T-helper 2 cell treated with Interferon-gamma antibody and Interleukin-4, amounts not matched to agents 5 μg/mL and 100 μg/mL, for 36 hours (primary cell): ENCODE data around the gene CCDC57.

Experiments used
- DNase-seq: peaks from one replicate; pipeline ENCODE4 v3.0.0; 2021; ENCODE audit warnings: low spot score
- H3K27ac Mint-ChIP-seq: one replicate; pipeline ENCODE4 v1.8.0; 2021; ENCODE audit warnings: mild to moderate bottlenecking, mixed read lengths
- H3K27me3 Mint-ChIP-seq: one replicate; pipeline ENCODE4 v1.8.0; 2021; ENCODE audit warnings: low read depth, mixed read lengths
- H3K36me3 Mint-ChIP-seq: one replicate; pipeline ENCODE4 v1.8.0; 2021; ENCODE audit warnings: low read depth, mixed read lengths
- H3K4me1 Mint-ChIP-seq: one replicate; pipeline ENCODE4 v1.8.0; 2021; ENCODE audit warnings: low read depth, mixed read lengths
- H3K4me3 Mint-ChIP-seq: one replicate; pipeline ENCODE4 v1.8.0; 2022; ENCODE audit warnings: mild to moderate bottlenecking, moderate library complexity, mixed read lengths
- H3K9me3 Mint-ChIP-seq: one replicate; pipeline ENCODE4 v1.8.0; 2021; ENCODE audit warnings: mixed read lengths

The CCDC57 gene

GRCh38 chr17:82170412-82170961 is 42.2 kb downstream of the CCDC57 start:
- H3K27me3 Mint-ChIP-seq = no peaks in the 10 kb centered on the region
- H3K4me3 Mint-ChIP-seq = no peak overlapping the region
- H3K9me3 Mint-ChIP-seq = no peaks in the 10 kb centered on the region
- H3K36me3 Mint-ChIP-seq = peaks cover 17% of the 10 kb centered on the region
- no peak overlapping the region for H3K27ac Mint-ChIP-seq
- H3K4me1 Mint-ChIP-seq = peaks cover 7% of the 10 kb centered on the region
- no peak for DNase-seq

GRCh38 chr17:82168568-82168967 is 44.1 kb downstream of the CCDC57 start:
- H3K36me3 Mint-ChIP-seq = peaks cover 15% of the 10 kb centered on the region
- peaks cover 7% of the 10 kb centered on the region for H3K4me1 Mint-ChIP-seq
- DNase-seq = no peak
- H3K27me3 Mint-ChIP-seq = no peaks in the 10 kb centered on the region
- no peak overlapping the region for H3K27ac Mint-ChIP-seq
- H3K4me3 Mint-ChIP-seq = no peak overlapping the region
- H3K9me3 Mint-ChIP-seq = no peaks in the 10 kb centered on the region

GRCh38 chr17:82167028-82167427 is 45.6 kb downstream of the CCDC57 start:
- Mint-ChIP-seq H3K27me3 (no peaks in the 10 kb centered on the region), H3K4me1 (peaks cover 7% of the 10 kb centered on the region), H3K27ac (no peak overlapping the region), H3K9me3 (no peaks in the 10 kb centered on the region), H3K36me3 (peaks cover 19% of the 10 kb centered on the region), H3K4me3 (no peak overlapping the region)
- no peak for DNase-seq

- DNase-seq = no peak
- Mint-ChIP-seq H3K4me3 (no peak overlapping the region), H3K9me3 (no peaks in the 10 kb centered on the region), H3K27ac (no peak overlapping the region), H3K27me3 (no peaks in the 10 kb centered on the region), H3K36me3 (peaks cover 17% of the 10 kb centered on the region), H3K4me1 (peaks cover 5% of the 10 kb centered on the region)
These were observed 47.8 kb downstream of the CCDC57 start for GRCh38 chr17:82164853-82165252.

GRCh38 chr17:82161216-82161615 is 51.4 kb downstream of the CCDC57 start:
- H3K9me3 Mint-ChIP-seq = no peaks in the 10 kb centered on the region
- no peak for DNase-seq
- H3K4me3 Mint-ChIP-seq = no peak overlapping the region
- H3K36me3 Mint-ChIP-seq = peaks cover 10% of the 10 kb centered on the region
- H3K27ac Mint-ChIP-seq = no peak overlapping the region
- H3K4me1 Mint-ChIP-seq = no peaks in the 10 kb centered on the region
- H3K27me3 Mint-ChIP-seq = no peaks in the 10 kb centered on the region

- Mint-ChIP-seq H3K27me3 (no peaks in the 10 kb centered on the region), H3K4me1 (no peaks in the 10 kb centered on the region), H3K27ac (no peak overlapping the region), H3K36me3 (peaks cover 8% of the 10 kb centered on the region), H3K4me3 (no peak overlapping the region), H3K9me3 (no peaks in the 10 kb centered on the region)
- no peak for DNase-seq
These were observed 52.6 kb downstream of the CCDC57 start for GRCh38 chr17:82160075-82160474.

- Mint-ChIP-seq H3K9me3 (no peaks in the 10 kb centered on the region), H3K36me3 (peaks cover 8% of the 10 kb centered on the region), H3K27ac (no peak overlapping the region), H3K4me1 (peaks cover 6% of the 10 kb centered on the region), H3K4me3 (no peak overlapping the region), H3K27me3 (no peaks in the 10 kb centered on the region)
- DNase-seq = no peak
These were observed 53.8 kb downstream of the CCDC57 start for GRCh38 chr17:82158825-82159224.

GRCh38 chr17:82157046-82158035 is 55.3 kb downstream of the CCDC57 start:
- no peak for DNase-seq
- Mint-ChIP-seq H3K4me1 (peaks cover 9% of the 10 kb centered on the region), H3K27me3 (no peaks in the 10 kb centered on the region), H3K4me3 (no peak overlapping the region), H3K27ac (no peak overlapping the region), H3K36me3 (peaks cover 2% of the 10 kb centered on the region), H3K9me3 (no peaks in the 10 kb centered on the region)

GRCh38 chr17:82156284-82156925 is 56.2 kb downstream of the CCDC57 start:
- H3K36me3 Mint-ChIP-seq = peaks cover 2% of the 10 kb centered on the region
- H3K9me3 Mint-ChIP-seq = no peaks in the 10 kb centered on the region
- no peak overlapping the region for H3K27ac Mint-ChIP-seq
- no peak for DNase-seq
- no peak overlapping the region for H3K4me3 Mint-ChIP-seq
- no peaks in the 10 kb centered on the region for H3K27me3 Mint-ChIP-seq
- peaks cover 9% of the 10 kb centered on the region for H3K4me1 Mint-ChIP-seq

GRCh38 chr17:82155606-82156005 is 57.0 kb downstream of the CCDC57 start:
- Mint-ChIP-seq H3K27me3 (no peaks in the 10 kb centered on the region), H3K4me1 (peaks cover 9% of the 10 kb centered on the region), H3K27ac (peak overlapping the region; percentile 52), H3K36me3 (peaks cover 2% of the 10 kb centered on the region), H3K9me3 (no peaks in the 10 kb centered on the region), H3K4me3 (no peak overlapping the region)
- DNase-seq = no peak

- no peaks in the 10 kb centered on the region for H3K36me3 Mint-ChIP-seq
- H3K27ac Mint-ChIP-seq = no peak overlapping the region
- H3K9me3 Mint-ChIP-seq = no peaks in the 10 kb centered on the region
- H3K4me1 Mint-ChIP-seq = peaks cover 9% of the 10 kb centered on the region
- no peak overlapping the region for H3K4me3 Mint-ChIP-seq
- no peaks in the 10 kb centered on the region for H3K27me3 Mint-ChIP-seq
- no peak for DNase-seq
These were observed 57.7 kb downstream of the CCDC57 start for GRCh38 chr17:82154881-82155331.

GRCh38 chr17:82153745-82154375 is 58.8 kb downstream of the CCDC57 start:
- Mint-ChIP-seq H3K4me3 (no peak overlapping the region), H3K9me3 (no peaks in the 10 kb centered on the region), H3K27me3 (no peaks in the 10 kb centered on the region), H3K4me1 (peaks cover 9% of the 10 kb centered on the region), H3K36me3 (no peaks in the 10 kb centered on the region), H3K27ac (no peak overlapping the region)
- DNase-seq = peak; percentile 72

GRCh38 chr17:82153295-82153691 is 59.3 kb downstream of the CCDC57 start:
- H3K27ac Mint-ChIP-seq = no peak overlapping the region

More at GRCh38 chr17:82153295-82153691, 59.3 kb downstream of the CCDC57 start:
- Mint-ChIP-seq H3K4me3 (no peak overlapping the region), H3K27me3 (no peaks in the 10 kb centered on the region), H3K4me1 (peaks cover 9% of the 10 kb centered on the region), H3K9me3 (no peaks in the 10 kb centered on the region), H3K36me3 (no peaks in the 10 kb centered on the region)
- no peak for DNase-seq
